Ectodermal cell (in vitro differentiated cells): ENCODE results near the gene CLDN18.

Experiments
- H3K27ac ChIP-seq: 2 replicates; pipeline ENCODE4 v1.7.0; 2013; ENCODE audit warnings: mild to moderate bottlenecking, low read depth, low read length; ENCODE audit not compliant: insufficient read depth, poor library complexity, severe bottlenecking
- H3K27me3 ChIP-seq: 2 replicates; pipeline ENCODE4 v1.7.0; 2013; ENCODE audit warnings: mild to moderate bottlenecking, low read length; ENCODE audit not compliant: insufficient read depth, control insufficient read depth, poor library complexity, severe bottlenecking
- H3K36me3 ChIP-seq: one replicate; pipeline ENCODE4 v1.7.0; 2013; ENCODE audit warnings: low read length; ENCODE audit not compliant: control insufficient read depth, insufficient read depth
- H3K4me1 ChIP-seq: one replicate; pipeline ENCODE4 v1.7.0; 2013; ENCODE audit warnings: low read length; ENCODE audit not compliant: control insufficient read depth, insufficient read depth
- H3K4me3 ChIP-seq: 2 replicates; pipeline ENCODE4 v1.7.0; 2013; ENCODE audit warnings: low read depth, low read length, control low read depth; ENCODE audit not compliant: insufficient read depth
- H3K9me3 ChIP-seq: 2 replicates; pipeline ENCODE4 v1.7.0; 2013; ENCODE audit warnings: mild to moderate bottlenecking, low read length, moderate library complexity; ENCODE audit not compliant: control insufficient read depth
- WGBS, 2 experiments: methylation state at CpG; one replicate each; pipeline ENCODE4 v1.1.7; 2013; ENCODE audit warnings: missing lambda C conversion rate in 2 of 2; 5-methylcytosine and 5-hydroxymethylcytosine counted together

The CLDN18 gene

DNA sequence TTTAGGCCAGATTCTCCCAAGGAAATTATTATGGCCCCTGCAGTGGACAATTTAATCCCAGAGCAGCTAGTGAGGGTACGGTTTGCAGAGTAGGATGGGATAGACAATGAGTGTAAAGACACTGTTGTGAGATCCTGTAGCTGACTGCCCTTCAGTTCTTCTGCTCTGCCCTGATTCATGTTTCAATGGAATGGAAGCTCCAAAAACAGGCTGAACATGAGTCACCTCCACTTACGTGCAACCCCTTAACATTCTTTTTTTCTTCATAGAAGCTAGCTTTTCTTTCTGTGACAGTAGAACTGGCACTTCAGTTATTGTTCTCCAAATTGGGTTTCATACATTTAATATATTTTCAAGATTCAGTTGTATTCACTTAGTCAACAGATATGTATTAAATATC lies 32.1 kb downstream of the CLDN18 start:
- Histone ChIP-seq H3K4me3 (no peak overlapping the region), H3K27ac (no peak overlapping the region), H3K4me1 (peaks cover 8% of the 10 kb centered on the region), H3K27me3 (no peaks in the 10 kb centered on the region), H3K36me3 (no peaks in the 10 kb centered on the region), H3K9me3 (no peaks in the 10 kb centered on the region)
- 92 to 94% methylated on average over 2 of the region's 2 CpGs for WGBS, 2 experiments

DNA sequence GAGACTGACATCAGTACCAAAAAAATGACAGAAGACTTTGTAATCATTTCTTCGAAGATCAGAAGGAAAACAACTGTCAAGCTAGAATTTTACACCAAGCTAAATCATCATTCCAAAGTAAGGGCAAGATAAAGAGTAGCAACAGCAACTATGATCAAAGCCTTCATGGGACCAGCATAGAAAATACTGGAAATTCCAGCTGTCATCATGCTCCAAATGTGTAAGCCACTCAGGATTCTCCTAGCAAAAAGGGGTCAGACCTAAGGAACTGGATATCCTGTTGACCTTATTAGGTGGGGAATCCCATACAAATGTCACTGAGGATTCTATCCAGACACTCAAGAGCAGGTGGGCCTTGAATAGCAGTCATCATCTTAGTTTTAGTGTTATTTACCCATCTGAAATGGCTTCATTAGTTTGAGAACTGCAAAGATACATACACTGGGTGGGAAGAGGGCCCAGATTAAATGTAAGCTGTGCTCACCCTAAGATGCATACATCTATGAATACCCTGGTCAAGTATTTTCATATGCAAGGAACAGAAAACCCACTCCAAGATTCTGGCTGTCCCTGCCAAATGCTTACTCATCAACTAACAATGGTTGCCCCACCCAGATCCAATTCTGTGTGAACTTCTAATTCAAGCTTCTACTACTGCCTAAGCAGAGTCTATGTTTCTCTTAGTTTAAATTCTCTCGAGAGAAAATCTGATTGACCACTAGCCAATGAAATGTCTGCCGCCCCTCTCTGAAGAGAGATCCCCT lies 33.5 kb downstream of the CLDN18 start:
- peaks cover 15% of the 10 kb centered on the region for H3K4me1 ChIP-seq
- no peaks in the 10 kb centered on the region for H3K27me3 ChIP-seq
- H3K9me3 ChIP-seq, result no peaks in the 10 kb centered on the region
- H3K4me3 ChIP-seq, result no peak overlapping the region
- 91 to 94% methylated on average over 3 of the region's 3 CpGs for WGBS, 2 experiments
- H3K27ac ChIP-seq, result no peak overlapping the region
- H3K36me3 ChIP-seq, result no peaks in the 10 kb centered on the region

DNA sequence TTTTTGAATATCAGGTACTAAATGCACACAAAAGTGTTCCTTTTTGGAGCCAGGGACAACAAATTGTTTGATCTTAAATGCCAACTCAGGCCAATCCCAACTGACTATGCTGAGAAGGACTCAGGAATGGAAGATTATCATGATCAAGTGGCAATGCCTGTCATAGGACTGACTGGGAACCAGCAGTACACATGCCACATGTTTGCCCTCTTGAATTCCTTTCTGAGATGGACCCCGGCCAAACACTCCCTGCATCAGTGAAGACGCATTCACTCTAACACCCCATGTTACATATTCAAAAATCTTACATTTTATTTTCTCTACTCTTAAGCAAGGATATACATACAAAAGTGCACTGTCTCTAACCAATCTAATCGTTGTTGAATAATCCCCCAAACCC lies 36.1 kb downstream of the CLDN18 start:
- 89 to 93% methylated on average over 3 of the region's 3 CpGs for WGBS, 2 experiments
- no peak overlapping the region for H3K27ac ChIP-seq
- peaks cover 7% of the 10 kb centered on the region for H3K4me1 ChIP-seq
- no peaks in the 10 kb centered on the region for H3K9me3 ChIP-seq
- no peaks in the 10 kb centered on the region for H3K36me3 ChIP-seq
- no peaks in the 10 kb centered on the region for H3K27me3 ChIP-seq
- H3K4me3 ChIP-seq, result no peak overlapping the region

DNA sequence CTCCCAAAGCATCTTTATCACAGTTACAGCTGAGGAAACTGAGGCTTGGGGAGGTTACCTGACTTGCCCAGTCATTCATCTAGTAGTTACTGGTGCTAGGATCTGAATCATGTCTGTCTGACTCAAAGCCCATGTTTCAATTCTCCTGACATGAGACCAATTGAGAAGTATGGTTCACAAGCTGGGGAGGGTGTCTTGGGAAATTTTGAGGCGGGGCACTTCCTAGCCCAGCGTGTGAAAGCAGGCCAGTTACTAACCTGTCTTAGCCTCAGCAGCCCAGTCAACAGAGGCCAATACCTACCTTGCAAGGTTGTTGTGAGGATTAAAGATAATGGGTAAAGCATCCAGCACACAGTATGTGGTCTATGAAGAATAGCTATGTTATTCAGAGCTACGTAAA lies 37.0 kb downstream of the CLDN18 start:
- H3K4me3 ChIP-seq, result no peak overlapping the region
- no peaks in the 10 kb centered on the region for H3K36me3 ChIP-seq
- WGBS, 2 experiments, result 43 to 54% methylated on average over 3 of the region's 3 CpGs
- H3K27ac ChIP-seq, result no peak overlapping the region
- peaks cover 7% of the 10 kb centered on the region for H3K4me1 ChIP-seq
- H3K9me3 ChIP-seq, result no peaks in the 10 kb centered on the region
- no peaks in the 10 kb centered on the region for H3K27me3 ChIP-seq

DNA sequence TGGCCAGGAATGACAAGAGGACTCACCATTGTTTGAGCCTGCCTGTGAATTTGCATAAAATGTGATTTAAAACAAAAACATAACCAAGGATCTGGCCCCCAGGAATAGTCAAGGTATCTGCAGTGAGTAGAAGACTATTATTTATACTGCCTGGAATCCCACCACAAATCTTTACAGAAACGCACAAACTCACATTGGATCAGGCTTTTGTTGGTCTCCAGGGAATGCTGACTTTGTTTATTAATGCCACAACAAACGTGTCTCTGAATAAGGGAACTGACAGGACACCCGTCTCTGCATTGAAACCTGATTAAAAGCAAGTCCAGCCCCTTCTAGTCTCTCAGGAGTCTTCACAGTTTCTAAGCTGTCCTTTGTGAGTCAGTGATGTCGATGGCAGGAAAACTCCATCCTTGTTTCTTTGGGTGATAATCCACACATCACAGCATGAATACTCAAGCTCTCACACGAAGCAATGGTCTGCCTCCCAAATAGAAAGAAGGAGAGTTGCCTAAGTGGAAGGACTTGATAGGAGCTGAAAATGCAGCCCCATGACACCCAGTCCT lies 37.7 kb downstream of the CLDN18 start:
- Histone ChIP-seq H3K9me3 (no peaks in the 10 kb centered on the region), H3K27me3 (no peaks in the 10 kb centered on the region), H3K4me3 (no peak overlapping the region), H3K4me1 (peaks cover 7% of the 10 kb centered on the region), H3K36me3 (no peaks in the 10 kb centered on the region), H3K27ac (no peak overlapping the region)
- 11 to 13% methylated on average over 4 to 5 of the region's 5 CpGs for WGBS, 2 experiments

DNA sequence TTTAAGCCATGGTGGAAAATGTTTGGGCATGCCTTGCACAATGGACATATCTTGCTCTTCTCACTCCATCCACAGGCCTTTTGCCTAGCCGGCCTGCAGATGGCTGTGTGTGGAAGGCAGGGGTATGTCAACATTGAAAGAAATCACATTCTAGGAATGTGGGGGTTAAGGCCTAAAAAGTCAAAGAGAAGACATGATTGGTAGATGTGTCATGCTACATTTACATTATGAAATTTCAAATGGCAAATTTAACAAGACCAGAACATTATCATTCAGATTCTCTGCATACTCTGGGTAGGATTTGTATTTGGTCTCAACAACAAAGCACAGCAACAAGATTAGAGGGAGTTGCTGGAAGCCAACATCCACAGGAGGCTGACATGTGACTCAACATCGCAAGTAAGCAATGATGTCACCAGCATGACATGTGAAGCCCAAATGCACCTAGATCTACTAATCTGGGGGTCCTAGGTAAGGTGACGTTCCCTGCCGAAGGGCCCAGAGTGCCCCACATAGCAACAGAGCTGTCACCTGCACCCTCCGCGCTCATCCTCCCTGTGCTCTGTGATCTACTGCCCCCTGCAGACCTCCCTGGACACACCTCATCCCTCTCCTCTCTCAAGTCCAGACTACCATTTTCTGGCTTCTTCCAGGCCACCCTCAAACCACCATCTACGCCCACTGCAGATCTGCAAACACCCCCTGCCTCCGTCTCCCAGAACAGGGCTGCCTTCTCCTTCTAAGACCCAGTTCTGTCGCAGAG lies 39.4 kb downstream of the CLDN18 start:
- H3K27ac ChIP-seq, result no peak overlapping the region
- no peaks in the 10 kb centered on the region for H3K9me3 ChIP-seq
- H3K27me3 ChIP-seq, result no peaks in the 10 kb centered on the region
- 92 to 94% methylated on average over 8 to 9 of the region's 9 CpGs for WGBS, 2 experiments
- H3K4me1 ChIP-seq, result peaks cover 7% of the 10 kb centered on the region
- no peak overlapping the region for H3K4me3 ChIP-seq
- H3K36me3 ChIP-seq, result no peaks in the 10 kb centered on the region

DNA sequence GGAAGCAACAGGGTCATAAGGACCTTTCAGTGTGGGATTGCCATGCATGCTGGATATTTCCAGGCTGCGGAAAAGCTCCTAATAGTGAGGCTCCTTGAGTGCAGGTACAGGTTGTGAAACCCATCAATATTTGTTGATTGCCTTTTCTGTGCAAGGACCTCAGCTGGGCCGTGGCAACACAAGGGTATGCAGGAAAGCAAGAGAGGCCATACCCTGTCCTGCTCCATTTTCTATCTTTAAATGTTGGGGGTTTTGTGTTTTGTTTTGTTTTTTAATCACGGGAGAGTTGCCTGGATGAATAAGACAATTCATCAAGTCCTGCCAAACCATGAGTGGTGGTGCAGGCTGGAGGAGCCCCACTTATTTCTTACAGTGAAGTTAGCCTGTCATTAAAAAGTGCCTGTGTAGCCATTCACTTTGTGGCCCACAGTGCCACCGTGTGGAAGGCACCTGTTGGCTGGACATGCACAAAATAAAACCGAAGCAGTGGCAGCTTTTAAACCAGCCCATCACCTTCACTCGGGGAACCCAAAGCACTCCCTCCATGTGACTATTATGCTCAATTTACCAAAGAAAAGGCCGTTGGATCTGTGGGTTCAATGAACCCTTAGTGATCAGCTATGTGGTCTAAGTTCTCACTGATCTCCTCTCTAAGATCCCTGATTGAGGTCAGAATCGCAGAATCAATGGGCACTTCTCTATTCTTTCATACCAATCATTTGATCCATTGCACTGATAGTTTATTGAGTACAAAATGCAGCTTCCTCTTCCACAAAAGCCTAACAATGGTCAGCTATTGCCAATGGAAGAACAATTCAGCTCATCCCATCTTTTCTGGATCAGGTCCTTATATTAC lies 42.2 kb downstream of the CLDN18 start:
- Histone ChIP-seq H3K27ac (no peak overlapping the region), H3K36me3 (no peaks in the 10 kb centered on the region), H3K27me3 (no peaks in the 10 kb centered on the region), H3K4me1 (peaks cover 7% of the 10 kb centered on the region), H3K4me3 (no peak overlapping the region), H3K9me3 (no peaks in the 10 kb centered on the region)
- WGBS, 2 experiments, result 61 to 65% methylated on average over 8 of the region's 8 CpGs

DNA sequence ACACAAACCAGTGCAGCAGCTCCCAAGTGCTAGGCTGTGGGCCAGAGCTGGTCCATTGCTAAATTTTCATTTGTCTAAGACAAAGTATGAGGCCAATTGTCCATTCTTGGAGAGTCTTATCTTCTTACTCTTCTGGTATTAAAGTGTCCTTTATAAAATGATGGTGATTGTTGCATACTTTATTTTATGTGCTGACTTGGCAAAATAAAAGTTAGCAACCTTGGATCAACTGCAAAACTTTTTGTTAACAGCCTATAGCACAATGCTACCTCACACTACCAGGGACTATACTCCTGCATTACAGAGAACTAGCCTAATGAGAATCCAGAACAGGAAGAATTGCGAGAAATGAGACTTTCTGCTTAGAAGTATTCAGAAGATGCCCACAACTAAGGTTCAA lies 44.1 kb downstream of the CLDN18 start:
- H3K27me3 ChIP-seq, result no peaks in the 10 kb centered on the region
- 92 to 100% methylated on average over 1 of the region's 1 CpG for WGBS, 2 experiments
- H3K36me3 ChIP-seq, result no peaks in the 10 kb centered on the region
- no peaks in the 10 kb centered on the region for H3K4me1 ChIP-seq
- no peak overlapping the region for H3K27ac ChIP-seq
- no peaks in the 10 kb centered on the region for H3K9me3 ChIP-seq
- no peak overlapping the region for H3K4me3 ChIP-seq

DNA sequence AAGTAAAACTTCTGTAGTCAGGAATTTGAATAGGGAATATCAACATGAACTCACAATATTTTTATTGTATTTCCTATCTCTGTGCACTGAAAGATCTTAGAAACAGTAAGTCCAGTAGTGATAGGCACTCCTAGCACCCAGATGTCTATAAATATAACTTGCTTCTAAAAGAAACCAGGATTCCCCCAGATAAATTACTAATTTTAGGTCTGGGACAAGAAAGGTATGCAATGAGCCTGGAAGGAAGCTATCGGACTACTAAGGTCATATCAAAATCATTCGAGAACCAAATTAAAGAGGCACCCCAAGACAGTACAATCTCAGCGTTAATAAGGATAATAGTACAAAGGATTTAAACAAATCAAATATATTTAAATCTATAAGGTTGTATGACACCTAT lies 47.4 kb downstream of the CLDN18 start:
- Histone ChIP-seq H3K9me3 (no peaks in the 10 kb centered on the region), H3K4me3 (no peak overlapping the region), H3K27me3 (no peaks in the 10 kb centered on the region), H3K27ac (no peak overlapping the region), H3K4me1 (no peaks in the 10 kb centered on the region), H3K36me3 (no peaks in the 10 kb centered on the region)
- 100% methylated on average over 1 to 2 of the region's 3 CpGs for WGBS, 2 experiments

DNA sequence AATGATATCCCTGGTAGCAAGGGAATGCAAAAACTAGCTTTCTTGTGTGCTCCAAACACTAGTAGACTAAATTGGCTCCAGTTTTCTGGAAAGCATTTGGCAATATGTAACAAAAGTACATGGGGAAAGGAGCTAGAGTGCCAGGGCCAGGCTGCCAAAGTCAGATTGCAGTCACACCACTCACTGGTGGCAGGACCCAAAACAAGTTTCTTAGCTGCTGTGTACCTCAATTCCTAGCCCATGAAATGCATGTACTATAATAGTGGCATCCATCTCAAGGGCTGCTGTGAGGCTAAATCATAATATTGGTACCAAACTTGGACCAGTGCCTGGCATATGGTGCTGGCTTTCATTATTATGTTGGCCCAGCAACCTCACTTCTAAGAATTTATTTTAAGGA lies 49.3 kb downstream of the CLDN18 start:
- H3K9me3 ChIP-seq, result no peaks in the 10 kb centered on the region
- H3K36me3 ChIP-seq, result no peaks in the 10 kb centered on the region
- no peak overlapping the region for H3K4me3 ChIP-seq
- no peak overlapping the region for H3K27ac ChIP-seq
- H3K27me3 ChIP-seq, result no peaks in the 10 kb centered on the region
- no peaks in the 10 kb centered on the region for H3K4me1 ChIP-seq
